ENCODE measurements around the gene USP6NL. TPM values are rescaled to one million over a fixed set of nuclear protein-coding genes. Genes with fewer than 3 reads are reported as not detected.

The USP6NL gene
- polyA plus RNA-seq, 1 experiment, result 13.0 TPM

DNA sequence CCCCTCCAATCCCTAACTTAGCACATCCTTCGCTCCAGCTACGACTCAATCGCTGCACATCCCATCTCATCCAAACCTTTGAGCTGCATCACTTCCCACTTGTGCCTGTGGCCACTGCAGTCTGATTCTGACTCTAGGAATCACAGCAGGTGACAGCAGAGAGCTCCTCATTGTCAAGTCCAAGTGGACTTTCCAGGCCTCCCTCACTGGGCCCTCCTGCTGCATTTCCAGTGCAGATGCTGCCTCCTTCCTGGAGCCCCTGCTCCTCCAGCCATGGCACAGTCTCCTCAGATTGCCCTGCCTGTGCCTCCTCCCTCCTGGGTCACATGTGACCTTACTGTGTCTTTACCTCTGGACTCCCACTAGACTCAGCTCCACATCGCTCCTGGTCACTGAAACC is 157.3 kb downstream of the USP6NL start:
- TF ChIP-seq, protein P1, sequence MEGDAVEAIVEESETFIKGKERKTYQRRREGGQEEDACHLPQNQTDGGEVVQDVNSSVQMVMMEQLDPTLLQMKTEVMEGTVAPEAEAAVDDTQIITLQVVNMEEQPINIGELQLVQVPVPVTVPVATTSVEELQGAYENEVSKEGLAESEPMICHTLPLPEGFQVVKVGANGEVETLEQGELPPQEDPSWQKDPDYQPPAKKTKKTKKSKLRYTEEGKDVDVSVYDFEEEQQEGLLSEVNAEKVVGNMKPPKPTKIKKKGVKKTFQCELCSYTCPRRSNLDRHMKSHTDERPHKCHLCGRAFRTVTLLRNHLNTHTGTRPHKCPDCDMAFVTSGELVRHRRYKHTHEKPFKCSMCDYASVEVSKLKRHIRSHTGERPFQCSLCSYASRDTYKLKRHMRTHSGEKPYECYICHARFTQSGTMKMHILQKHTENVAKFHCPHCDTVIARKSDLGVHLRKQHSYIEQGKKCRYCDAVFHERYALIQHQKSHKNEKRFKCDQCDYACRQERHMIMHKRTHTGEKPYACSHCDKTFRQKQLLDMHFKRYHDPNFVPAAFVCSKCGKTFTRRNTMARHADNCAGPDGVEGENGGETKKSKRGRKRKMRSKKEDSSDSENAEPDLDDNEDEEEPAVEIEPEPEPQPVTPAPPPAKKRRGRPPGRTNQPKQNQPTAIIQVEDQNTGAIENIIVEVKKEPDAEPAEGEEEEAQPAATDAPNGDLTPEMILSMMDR (IDR thresholded peaks at IDR 0.05; ENCODE audit: low read depth, low read length), result no peak
- Histone ChIP-seq H3K9me3 (ENCODE audit: control insufficient read depth, insufficient read depth, low read length) (no peaks in the 10 kb centered on the region), H3K27ac (ENCODE audit: low read depth, low read length) (no peak overlapping the region), H3K27me3 (ENCODE audit: control insufficient read depth, insufficient read depth, low read length) (no peaks in the 10 kb centered on the region), H3K4me3 (ENCODE audit: low read depth, low read length) (no peak overlapping the region)
- DNase-seq (ENCODE audit: low read depth, low spot score), result no peak
- POLR2A ChIA-PET, result no interaction called here
- CTCF ChIA-PET, result interaction anchor here (0.6 kb wide), 1 partner anchor 126 kb away, joined by 6 read pairs; no protein-coding TSS in a partner anchor

DNA sequence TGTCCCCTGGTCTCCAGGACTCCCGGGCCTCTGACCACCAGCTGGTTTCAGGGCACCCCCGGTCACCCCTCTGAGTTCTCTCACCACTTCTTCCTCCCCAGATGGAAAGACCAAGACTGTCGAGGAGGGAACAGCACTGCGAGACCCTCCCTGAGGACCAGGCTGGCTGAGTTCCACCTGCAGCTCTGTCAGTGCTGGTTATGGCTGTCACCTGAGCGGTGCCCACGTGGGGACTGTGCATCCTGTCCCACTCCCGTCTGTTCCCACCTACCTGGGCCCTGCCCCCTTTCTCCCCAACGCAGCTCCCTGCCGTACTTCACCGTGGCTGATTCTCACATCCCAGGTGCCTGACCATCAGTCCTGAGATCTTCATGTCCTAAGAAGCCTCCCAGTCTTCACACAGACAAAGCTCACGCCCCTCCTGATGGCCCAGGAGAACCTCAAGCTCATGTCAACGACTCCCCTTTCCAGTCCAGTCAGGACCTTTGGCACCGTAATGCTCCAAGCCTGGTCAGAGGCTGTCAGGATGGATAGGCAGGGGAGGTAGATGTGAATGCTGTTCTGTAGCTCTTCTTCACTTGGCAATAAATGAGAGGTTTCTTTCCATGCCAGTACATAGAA is 159.7 kb downstream of the USP6NL start:
- no peak for DNase-seq (ENCODE audit: low read depth, low spot score)
- TF ChIP-seq, protein P1 (IDR thresholded peaks at IDR 0.05; ENCODE audit: low read depth, low read length), result no peak
- H3K27ac ChIP-seq (ENCODE audit: low read depth, low read length), result no peak overlapping the region
- no peak overlapping the region for H3K4me3 ChIP-seq (ENCODE audit: low read depth, low read length)
- H3K27me3 ChIP-seq (ENCODE audit: control insufficient read depth, insufficient read depth, low read length), result peaks cover 8% of the 10 kb centered on the region
- no peaks in the 10 kb centered on the region for H3K9me3 ChIP-seq (ENCODE audit: control insufficient read depth, insufficient read depth, low read length)
- POLR2A ChIA-PET, result no interaction called here
- CTCF ChIA-PET, result interaction anchor here (1.1 kb wide), 1 partner anchor 27 kb away, joined by 3 read pairs; no protein-coding TSS in a partner anchor

DNA sequence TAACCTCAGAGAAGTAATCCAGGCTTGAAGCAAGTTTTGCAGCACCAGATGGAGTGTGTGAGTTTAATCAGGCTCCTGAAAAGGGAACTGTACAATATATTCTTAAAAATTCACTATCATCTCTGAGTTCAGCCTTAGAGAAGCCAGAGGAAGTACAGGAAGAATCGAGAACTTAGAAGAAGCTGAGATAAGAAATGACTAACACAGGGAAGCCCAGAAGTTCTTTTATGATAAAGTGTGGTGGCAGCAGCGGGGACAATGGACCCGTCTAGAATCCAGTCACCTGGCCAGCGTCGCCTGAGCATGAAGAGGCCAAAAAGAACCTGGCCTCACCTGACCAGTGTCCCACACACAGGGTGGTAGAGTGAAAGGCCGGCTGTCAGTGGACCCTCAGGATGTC is 161.0 kb downstream of the USP6NL start:
- no peak for DNase-seq (ENCODE audit: low read depth, low spot score)

DNA sequence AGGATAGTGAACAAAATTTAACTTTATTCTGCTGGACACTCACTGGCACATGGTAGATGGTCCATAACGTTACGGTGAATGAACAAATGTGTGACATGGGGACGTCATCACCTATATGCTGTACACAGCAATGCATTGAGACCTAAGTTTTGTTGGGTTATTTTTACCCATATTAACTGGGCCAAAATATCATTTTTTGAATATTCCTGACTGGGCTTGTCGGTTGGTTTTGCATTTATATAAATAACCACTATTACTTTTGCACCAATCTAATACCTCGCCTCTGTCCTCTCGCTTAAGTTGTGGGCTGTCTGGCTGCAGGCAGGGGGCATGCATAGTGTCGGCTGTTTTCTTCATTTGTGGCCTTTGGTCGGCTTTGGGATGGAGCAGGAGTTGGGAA is 161.7 kb downstream of the USP6NL start:
- Histone ChIP-seq H3K4me3 (ENCODE audit: low read depth, low read length) (no peak overlapping the region), H3K9me3 (ENCODE audit: control insufficient read depth, insufficient read depth, low read length) (no peaks in the 10 kb centered on the region; the same call in 1 of the 2 replicates), H3K27ac (ENCODE audit: low read depth, low read length) (no peak overlapping the region), H3K27me3 (ENCODE audit: control insufficient read depth, insufficient read depth, low read length) (peaks cover 8% of the 10 kb centered on the region)
- CTCF ChIA-PET, result no interaction called here
- POLR2A ChIA-PET, result no interaction called here
- no peak for DNase-seq (ENCODE audit: low read depth, low spot score)
- TF ChIP-seq, protein P1 (IDR thresholded peaks at IDR 0.05; ENCODE audit: low read depth, low read length), result no peak

More for the DNA sequence above, 161.0 kb downstream of the USP6NL start:
- Histone ChIP-seq H3K4me3 (ENCODE audit: low read depth, low read length) (no peak overlapping the region), H3K9me3 (ENCODE audit: control insufficient read depth, insufficient read depth, low read length) (no peaks in the 10 kb centered on the region), H3K27me3 (ENCODE audit: control insufficient read depth, insufficient read depth, low read length) (peaks cover 8% of the 10 kb centered on the region), H3K27ac (ENCODE audit: low read depth, low read length) (no peak overlapping the region)
- CTCF ChIA-PET, result no interaction called here
- TF ChIP-seq, protein P1 (IDR thresholded peaks at IDR 0.05; ENCODE audit: low read depth, low read length), result no peak
- POLR2A ChIA-PET, result no interaction called here

DNA sequence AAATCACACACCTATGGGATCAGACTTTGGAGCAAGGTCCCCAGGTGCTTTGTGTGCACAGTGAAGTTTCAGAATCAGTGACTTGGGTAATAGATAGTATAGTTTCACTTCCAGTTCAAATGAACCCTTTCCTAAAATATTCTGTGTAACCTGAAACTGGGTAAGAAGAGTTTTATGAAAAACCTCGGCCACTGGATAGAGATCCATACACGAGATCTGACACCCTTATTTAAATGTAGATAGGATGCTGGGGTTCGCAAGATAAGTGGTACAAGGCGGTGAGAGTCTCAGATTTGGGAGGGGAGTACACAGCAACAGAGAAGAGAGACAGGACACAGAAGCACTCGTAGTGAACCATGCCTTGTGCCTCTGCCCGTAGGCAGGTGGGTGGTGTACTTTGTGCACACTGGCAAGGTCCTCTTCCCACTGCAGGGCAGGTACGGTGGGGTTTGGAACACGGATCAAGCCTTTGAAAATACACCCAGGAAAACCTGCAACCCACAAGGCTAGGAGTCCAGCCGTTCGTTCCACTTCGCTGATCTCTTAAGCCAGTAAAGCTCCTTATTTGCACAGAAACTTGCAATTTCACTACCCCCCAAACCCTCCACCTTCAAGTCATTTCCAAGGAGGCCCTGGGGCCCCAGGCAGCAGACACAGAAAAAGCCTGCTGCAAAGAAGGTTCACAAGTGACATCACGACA is 162.8 kb downstream of the USP6NL start:
- TF ChIP-seq, protein P1 (IDR thresholded peaks at IDR 0.05; ENCODE audit: low read depth, low read length), result no peak
- ChIA-PET POLR2A (no interaction called here), CTCF (no interaction called here)
- Histone ChIP-seq H3K4me3 (ENCODE audit: low read depth, low read length) (no peak overlapping the region), H3K9me3 (ENCODE audit: control insufficient read depth, insufficient read depth, low read length) (no peaks in the 10 kb centered on the region; the same call in 1 of the 2 replicates), H3K27ac (ENCODE audit: low read depth, low read length) (no peak overlapping the region), H3K27me3 (ENCODE audit: control insufficient read depth, insufficient read depth, low read length) (peaks cover 8% of the 10 kb centered on the region)
- no peak for DNase-seq (ENCODE audit: low read depth, low spot score)
